CD14-positive monocyte (primary cell): ENCODE data around the gene SLC12A7. TPM values are rescaled to one million over a fixed set of nuclear protein-coding genes. Genes with fewer than 3 reads are reported as not detected.

Source experiments
- DNase-seq, 3 donors: peaks; one replicate each; pipeline ENCODE4 v3.0.0-alpha.2; 2011 to 2022
- H2AFZ ChIP-seq: 2 replicates; pipeline ENCODE4 v1.6.0; 2012; ENCODE audit warnings: mild to moderate bottlenecking, low read depth, low read length, inconsistent platforms; ENCODE audit not compliant: insufficient read depth, poor library complexity, severe bottlenecking
- H3K27ac ChIP-seq, 2 donors: 1 replicate in 1 of 2; 2 replicates in 1 of 2; pipeline ENCODE4 v1.5.1; 2012 to 2013; ENCODE audit warnings: low read length in 2 of 2, control low read depth in 1 of 2, inconsistent platforms in 1 of 2, low read depth in 1 of 2, mild to moderate bottlenecking in 1 of 2
- H3K27me3 ChIP-seq, 2 donors: one replicate each; pipeline versions ENCODE4 v1.6.0 to v1.6.1; 2011 to 2013; ENCODE audit warnings: low read length in 2 of 2; ENCODE audit not compliant: control insufficient read depth in 2 of 2, insufficient read depth in 2 of 2
- H3K36me3 ChIP-seq, 2 donors: replicated peaks in 1 of 2; 1 replicate in 1 of 2; 2 replicates in 1 of 2; pipeline versions ENCODE4 v1.5.1 to v1.6.1; 2012 to 2013; ENCODE audit warnings: low read length in 2 of 2, control low read depth in 1 of 2, inconsistent platforms in 1 of 2, mild to moderate bottlenecking in 1 of 2; ENCODE audit not compliant: insufficient read depth in 2 of 2, control insufficient read depth in 1 of 2
- H3K4me1 ChIP-seq, 2 donors: 1 replicate in 1 of 2; 2 replicates in 1 of 2; pipeline versions ENCODE4 v1.5.1 to v1.6.1; 2012 to 2013; ENCODE audit warnings: low read length in 2 of 2, control low read depth in 1 of 2, inconsistent platforms in 1 of 2, mild to moderate bottlenecking in 1 of 2, moderate library complexity in 1 of 2; ENCODE audit not compliant: insufficient read depth in 2 of 2, control insufficient read depth in 1 of 2
- H3K4me2 ChIP-seq: replicated peaks from 2 replicates; pipeline ENCODE3; 2012; ENCODE audit warnings: low read length, moderate library complexity, mild to moderate bottlenecking; ENCODE audit not compliant: poor library complexity, severe bottlenecking; ENCODE audit errors: extremely low read depth
- H3K4me3 ChIP-seq, 3 experiments: fragments of 200-600 bp in 1 of 3; sonication (generic) in 1 of 3; replicated peaks in 1 of 3; 1 replicate in 2 of 3; 2 replicates in 1 of 3; pipeline ENCODE4 v1.5.1; 2011 to 2013; ENCODE audit warnings: low read length in 3 of 3, mild to moderate bottlenecking in 3 of 3, control low read depth in 2 of 3, low read depth in 2 of 3, inconsistent platforms in 1 of 3, moderate library complexity in 1 of 3
- H3K79me2 ChIP-seq: 2 replicates; pipeline ENCODE4 v1.6.0; 2012; ENCODE audit warnings: mild to moderate bottlenecking, control low read depth, inconsistent platforms, low read length, moderate library complexity; ENCODE audit not compliant: insufficient read depth
- H3K9ac ChIP-seq: 2 replicates; pipeline ENCODE4 v1.6.0; 2017; ENCODE audit warnings: low read length, mild to moderate bottlenecking; ENCODE audit not compliant: insufficient read depth, poor library complexity, severe bottlenecking
- H3K9me3 ChIP-seq, 2 donors: replicated peaks in 1 of 2; 1 replicate in 1 of 2; 2 replicates in 1 of 2; pipeline versions ENCODE4 v1.5.1 to v1.6.1; 2012 to 2013; ENCODE audit warnings: low read length in 2 of 2, control low read depth in 1 of 2; ENCODE audit not compliant: control insufficient read depth in 1 of 2, insufficient read depth in 1 of 2
- H4K20me1 ChIP-seq: 2 replicates; pipeline ENCODE4 v1.6.0; 2012; ENCODE audit warnings: mild to moderate bottlenecking, low read length, control low read depth, moderate library complexity; ENCODE audit not compliant: insufficient read depth
- H3K27ac Mint-ChIP-seq, 7 donors: one replicate each; pipeline ENCODE4 v1.8.0; 2020; ENCODE audit warnings: mild to moderate bottlenecking in 7 of 7, mixed read lengths in 7 of 7, moderate library complexity in 6 of 7, inconsistent platforms in 2 of 7
- H3K27me3 Mint-ChIP-seq, 3 donors: one replicate each; pipeline ENCODE4 v1.8.0; 2021 to 2022; ENCODE audit warnings: low read depth in 3 of 3, mild to moderate bottlenecking in 3 of 3, mixed read lengths in 3 of 3, moderate library complexity in 3 of 3, inconsistent platforms in 1 of 3
- H3K36me3 Mint-ChIP-seq, 2 donors: one replicate each; pipeline ENCODE4 v1.8.0; 2020; ENCODE audit warnings: mixed read lengths in 2 of 2, inconsistent platforms in 1 of 2, mild to moderate bottlenecking in 1 of 2
- H3K4me1 Mint-ChIP-seq: one replicate; pipeline ENCODE4 v1.8.0; 2020; ENCODE audit warnings: mild to moderate bottlenecking, mixed read lengths
- H3K4me3 Mint-ChIP-seq, 2 donors: one replicate each; pipeline ENCODE4 v1.8.0; 2020; ENCODE audit warnings: mild to moderate bottlenecking in 2 of 2, mixed read lengths in 2 of 2, moderate library complexity in 1 of 2
- H3K9me3 Mint-ChIP-seq, 7 donors: one replicate each; pipeline ENCODE4 v1.8.0; 2020 to 2022; ENCODE audit warnings: mixed read lengths in 7 of 7, mild to moderate bottlenecking in 6 of 7, moderate library complexity in 6 of 7, inconsistent platforms in 2 of 7
- CTCF ChIP-seq: fragments of 200-600 bp; IDR thresholded peaks from one replicate; pipeline ENCODE4 v1.8.0; 2022; ENCODE audit warnings: antibody characterized with exemption, mild to moderate bottlenecking
- WGBS: methylation state at CpG from one replicate; pipeline ENCODE4 v1.1.5; 2013; ENCODE audit warnings: missing lambda C conversion rate; ENCODE audit not compliant: insufficient coverage; 5-methylcytosine and 5-hydroxymethylcytosine counted together
- intact Hi-C, 2 donors: fragments of 100-400 bp; cut with micrococcal nuclease; formaldehyde crosslinking; loops; one replicate each; pipeline versions ENCODE4 v1.15.0 to v1.15.1; 2023
- polyA plus RNA-seq, 3 donors: library from polyadenylated mRNA; depleted of rRNA in 1 of 3; unstranded in 2 of 3; stranded (reverse) in 1 of 3; fragments of 300-500 nt in 2 of 3; fragments of >200 nt in 1 of 3; fragmentation: Illumina TruSeq in 2 of 3; gene quantifications; 1 replicate in 2 of 3; 2 replicates in 1 of 3; pipeline ENCODE4 v1.2.3, GENCODE V29; 2012 to 2021

The SLC12A7 gene
- polyA plus RNA-seq, 3 donors: 8.2 to 31.2 (median 12.5) TPM

DNA sequence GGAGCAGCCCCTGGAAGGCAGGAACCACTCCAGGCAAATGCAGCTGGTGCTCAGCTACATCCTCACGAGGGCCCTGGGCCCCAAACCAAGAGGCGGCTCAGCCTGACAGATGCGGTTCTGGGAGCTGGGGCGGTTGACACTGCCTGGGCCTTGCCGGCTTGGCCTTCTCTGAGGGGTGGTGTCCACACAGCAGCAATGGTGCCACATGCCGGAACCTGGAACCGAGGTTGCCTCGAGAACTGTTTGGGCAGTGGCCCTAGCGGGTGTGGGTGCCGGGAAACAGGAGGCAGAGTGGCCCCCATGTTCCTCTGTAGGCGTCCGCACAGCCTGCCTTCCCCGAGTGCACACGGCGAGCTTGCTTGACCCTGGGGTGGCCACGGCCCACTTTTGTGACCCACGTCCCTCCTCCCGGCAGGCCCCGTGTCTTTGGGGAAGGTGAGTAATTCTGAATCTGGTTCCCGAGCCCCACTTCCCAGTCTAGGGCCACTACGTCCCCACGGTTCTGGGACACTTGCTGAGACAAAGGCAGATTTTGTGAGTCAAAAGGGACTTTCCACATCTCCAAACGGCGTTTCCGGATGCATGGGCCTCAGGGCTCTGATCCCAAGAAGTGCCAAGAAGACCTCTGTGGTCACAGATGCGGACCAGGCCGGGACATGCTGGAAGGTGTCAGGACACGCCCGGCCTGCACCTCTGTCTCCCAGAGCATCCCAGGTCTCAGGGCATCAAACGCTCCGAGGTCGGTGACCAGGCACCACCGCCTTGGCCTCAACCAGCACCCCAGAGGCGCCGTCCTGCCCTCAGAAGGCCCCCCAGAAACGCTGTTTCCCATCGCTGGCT lies 27.7 kb upstream of the SLC12A7 start:
- H2AFZ ChIP-seq: no peak overlapping the region

More for the DNA sequence above, 27.7 kb upstream of the SLC12A7 start:
- H3K4me1 Mint-ChIP-seq: peaks cover 26% of the 10 kb centered on the region
- H3K4me1 ChIP-seq: peaks cover 16 to 19% of the 10 kb centered on the region in 2 donors
- DNase-seq: no peak
- no peak overlapping the region for H3K4me2 ChIP-seq
- H3K9me3 Mint-ChIP-seq: peaks cover 4 to 12% (median 7%) of the 10 kb centered on the region in 7 donors
- no peaks in the 10 kb centered on the region for H3K27me3 ChIP-seq
- no peaks in the 10 kb centered on the region for H3K79me2 ChIP-seq
- no peak overlapping the region for H3K9ac ChIP-seq
- no peak overlapping the region for H3K27ac Mint-ChIP-seq
- peaks cover 5 to 7% of the 10 kb centered on the region in 2 donors for H3K9me3 ChIP-seq
- peaks cover 2 to 13% (median 9%) of the 10 kb centered on the region in 3 donors for H3K27me3 Mint-ChIP-seq
- intact Hi-C loops: loop anchor here (2.0 to 10.0 kb wide), 2 partner anchors 215 kb away; no protein-coding TSS in a partner anchor
- H3K27ac ChIP-seq: no peak overlapping the region
- no peaks in the 10 kb centered on the region for H3K36me3 ChIP-seq
- WGBS: 89% methylated on average over 32 of the region's 37 CpGs
- no peak overlapping the region for H3K4me3 Mint-ChIP-seq
- TF ChIP-seq CTCF: no peak
- H4K20me1 ChIP-seq: no peaks in the 10 kb centered on the region
- no peak overlapping the region for H3K4me3 ChIP-seq
- H3K36me3 Mint-ChIP-seq: no peaks in the 10 kb centered on the region
